HG03280 (cell line): ENCODE measurements around the gene ST6GALNAC4.
"Not testable (repeated sequence)": the region's sequence is repeated elsewhere in the genome, so short reads cannot be mapped to it uniquely, and the experiment has no call there.

Experiments
- ATAC-seq: cut with Tn5 transposase; IDR thresholded peaks from one replicate; pipeline ENCODE4 v1.9.1; 2021; ENCODE audit warnings: mild to moderate bottlenecking, moderate library complexity; ENCODE audit not compliant: unreplicated experiment

Gene ST6GALNAC4

DNA sequence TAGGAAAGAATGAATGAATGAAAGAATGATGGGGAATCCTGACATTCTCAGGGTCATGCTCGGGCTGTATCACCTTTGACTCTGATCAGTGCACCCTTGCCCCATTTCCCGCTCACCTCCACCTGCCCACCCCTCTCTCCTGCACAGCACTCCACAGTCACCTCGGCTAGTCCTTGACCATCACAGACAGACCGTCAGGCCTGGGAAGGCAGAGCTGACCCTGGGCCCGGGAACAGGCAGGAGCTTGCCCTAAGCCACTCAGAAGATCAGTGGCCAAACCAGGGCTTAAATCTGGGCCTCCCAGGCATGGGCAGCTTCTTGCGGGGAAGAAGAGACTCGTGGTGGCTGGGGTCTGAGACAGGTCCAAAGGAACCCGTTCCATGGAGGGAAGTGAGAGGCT lies 21.0 kb downstream of the ST6GALNAC4 start:
- no peak for ATAC-seq

DNA sequence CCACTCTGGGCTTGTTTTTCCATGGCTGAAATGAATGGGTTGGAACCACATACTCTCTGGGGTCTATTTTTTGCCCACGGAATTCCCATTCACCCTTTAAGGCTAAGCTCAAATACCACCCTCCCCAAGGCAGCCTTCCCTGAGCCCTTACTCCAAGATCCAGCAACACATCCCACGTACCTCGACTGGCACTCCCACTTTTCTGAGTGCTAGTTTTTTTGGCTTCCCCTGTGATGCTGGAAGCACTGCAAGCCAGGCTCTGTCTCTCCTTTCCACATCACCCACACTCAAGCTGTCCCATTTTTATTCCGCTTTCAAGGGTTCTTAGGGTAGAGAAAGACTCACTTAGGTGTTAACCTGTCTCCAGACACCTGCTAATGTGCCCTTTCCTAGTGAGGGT lies 23.4 kb downstream of the ST6GALNAC4 start:
- no peak for ATAC-seq

GRCh38 chr9:127892831-127893230 lies 24.0 kb downstream of the ST6GALNAC4 start:
- ATAC-seq = no peak

- ATAC-seq = no peak
These were observed 26.8 kb downstream of the ST6GALNAC4 start for GRCh38 chr9:127890053-127890452.

DNA sequence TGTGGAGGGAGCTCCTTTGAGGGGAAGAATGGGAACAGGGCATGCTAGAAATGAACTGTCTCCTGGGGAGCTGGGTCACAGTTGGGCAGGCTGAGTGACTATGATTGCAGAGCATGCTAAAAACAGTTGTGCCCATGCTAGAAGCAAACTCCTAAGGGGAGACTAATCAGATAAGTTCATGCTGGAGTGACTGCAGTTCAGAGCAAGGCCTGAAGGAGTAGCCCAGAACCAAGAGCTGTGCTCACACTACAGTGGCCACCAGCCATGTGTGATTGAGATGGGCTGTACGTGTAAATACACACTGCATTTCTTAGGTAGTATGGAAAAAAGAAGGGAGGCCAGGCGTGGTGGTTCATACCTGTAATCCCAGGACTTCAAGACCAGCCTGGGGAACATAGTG lies 29.0 kb downstream of the ST6GALNAC4 start:
- no peak for ATAC-seq

DNA sequence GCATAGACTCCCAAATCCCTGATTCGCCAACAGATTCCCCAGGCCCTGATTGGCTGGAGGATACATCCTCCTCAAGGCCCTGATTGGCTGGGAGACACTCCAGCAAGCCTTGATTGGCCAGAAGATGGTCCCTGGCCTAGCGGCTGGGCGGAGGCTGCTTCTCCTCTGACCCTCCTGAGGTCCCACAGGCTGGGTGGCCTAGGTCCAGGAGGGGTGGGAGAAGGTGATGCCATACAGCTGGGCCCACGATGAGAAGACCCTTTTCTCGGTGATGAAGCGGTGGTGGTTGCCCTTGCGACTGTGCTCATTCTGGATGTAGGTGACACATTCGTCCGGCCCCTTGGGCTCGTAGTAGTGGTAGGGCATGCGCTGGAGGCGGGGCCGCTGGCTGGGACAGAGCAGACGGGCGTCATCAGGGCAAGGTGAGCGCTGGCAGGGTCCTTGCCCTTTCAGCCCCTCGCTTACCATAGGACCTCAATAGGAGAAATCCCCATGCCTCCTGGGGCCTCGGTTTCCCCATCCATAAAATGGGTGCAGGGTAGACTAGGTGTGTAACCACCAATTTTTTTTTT lies 30.4 kb downstream of the ST6GALNAC4 start:
- ATAC-seq = no peak

DNA sequence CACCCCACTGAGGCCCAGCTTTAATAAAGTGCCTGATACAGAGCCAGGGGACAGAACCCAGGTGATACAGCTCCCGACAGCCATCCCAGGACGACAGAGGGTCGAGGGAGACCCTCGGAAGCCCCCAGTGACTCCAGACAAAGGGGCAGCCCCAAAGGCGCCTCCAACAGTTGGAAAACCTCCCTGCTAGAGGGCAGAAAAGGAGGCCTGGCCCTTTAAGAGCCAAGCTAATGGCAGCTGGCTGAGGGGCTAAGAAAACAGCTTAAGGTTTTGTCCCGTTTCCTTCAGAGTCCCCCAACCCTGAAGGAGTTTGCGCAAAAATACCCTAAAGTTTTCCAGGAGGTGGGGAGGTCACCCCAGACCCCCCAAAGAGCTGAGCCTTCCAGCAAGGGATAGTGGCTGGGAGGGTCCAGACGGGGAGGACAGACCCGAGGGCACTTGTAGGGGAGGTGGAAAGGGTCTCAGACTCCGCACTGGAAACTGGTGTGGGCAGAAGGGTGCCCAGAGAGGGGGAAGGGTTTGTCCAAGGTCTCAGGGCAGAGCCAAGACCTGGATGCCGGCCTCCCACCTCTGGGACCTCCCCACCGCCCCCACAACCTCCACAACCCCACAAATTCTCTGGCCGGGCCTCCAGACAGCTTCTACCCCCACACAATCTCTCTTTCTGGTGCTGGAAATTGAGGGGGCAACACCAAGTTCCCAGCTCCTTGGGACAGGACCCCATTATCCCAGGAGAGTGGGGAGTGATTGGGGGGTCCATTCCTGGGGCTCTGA lies 31.1 kb downstream of the ST6GALNAC4 start:
- no peak for ATAC-seq

GRCh38 chr9:127884976-127885490 lies 31.8 kb downstream of the ST6GALNAC4 start:
- no peak for ATAC-seq

DNA sequence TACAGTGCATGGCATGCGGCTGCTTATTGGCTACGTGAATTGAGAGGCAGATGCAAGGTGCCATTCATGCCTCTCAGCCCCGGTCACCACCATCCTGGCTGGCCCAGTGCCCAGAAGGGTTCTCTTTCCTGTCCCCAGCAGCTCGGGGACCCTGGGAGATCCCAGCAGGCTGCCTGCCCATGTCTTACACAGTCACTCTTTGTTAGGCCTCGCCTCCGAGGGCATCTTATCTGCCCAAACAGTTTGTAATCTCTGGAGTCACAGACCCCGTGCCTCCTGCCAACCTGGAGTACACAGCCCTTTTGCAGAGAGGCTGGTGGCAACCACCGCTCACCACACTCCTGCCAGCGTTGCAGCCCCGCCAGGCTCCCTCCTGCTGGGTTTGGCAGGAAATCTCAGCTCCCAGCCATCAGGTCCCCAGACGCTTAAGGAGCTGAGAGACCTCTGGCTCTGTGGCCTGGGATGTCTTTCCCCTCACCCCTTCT lies 32.4 kb downstream of the ST6GALNAC4 start:
- ATAC-seq = no peak

GRCh38 chr9:127883959-127884358 lies 32.9 kb downstream of the ST6GALNAC4 start:
- no peak for ATAC-seq

DNA sequence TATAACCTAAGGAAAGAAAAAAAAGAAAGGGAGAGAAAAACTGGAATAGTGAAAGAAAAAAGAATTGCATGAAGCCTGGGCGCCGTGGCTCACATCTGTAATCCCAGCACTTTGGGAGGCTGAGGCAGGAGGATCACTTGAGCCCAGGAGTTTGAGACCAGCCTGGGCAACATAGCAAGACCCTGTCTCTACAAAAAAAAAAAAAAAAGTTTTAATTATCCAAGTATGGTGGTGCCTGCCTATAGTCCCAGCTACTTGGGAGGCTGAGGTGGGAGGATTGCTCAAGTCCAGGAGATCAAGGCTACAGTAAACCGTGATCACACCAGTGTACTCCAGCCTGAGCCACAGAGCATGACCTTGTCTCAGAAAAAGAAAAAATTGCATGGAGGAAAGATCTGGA lies 35.1 kb downstream of the ST6GALNAC4 start:
- not testable (repeated sequence) for ATAC-seq

- no peak for ATAC-seq
These were observed 36.7 kb downstream of the ST6GALNAC4 start for GRCh38 chr9:127880143-127880542.

DNA sequence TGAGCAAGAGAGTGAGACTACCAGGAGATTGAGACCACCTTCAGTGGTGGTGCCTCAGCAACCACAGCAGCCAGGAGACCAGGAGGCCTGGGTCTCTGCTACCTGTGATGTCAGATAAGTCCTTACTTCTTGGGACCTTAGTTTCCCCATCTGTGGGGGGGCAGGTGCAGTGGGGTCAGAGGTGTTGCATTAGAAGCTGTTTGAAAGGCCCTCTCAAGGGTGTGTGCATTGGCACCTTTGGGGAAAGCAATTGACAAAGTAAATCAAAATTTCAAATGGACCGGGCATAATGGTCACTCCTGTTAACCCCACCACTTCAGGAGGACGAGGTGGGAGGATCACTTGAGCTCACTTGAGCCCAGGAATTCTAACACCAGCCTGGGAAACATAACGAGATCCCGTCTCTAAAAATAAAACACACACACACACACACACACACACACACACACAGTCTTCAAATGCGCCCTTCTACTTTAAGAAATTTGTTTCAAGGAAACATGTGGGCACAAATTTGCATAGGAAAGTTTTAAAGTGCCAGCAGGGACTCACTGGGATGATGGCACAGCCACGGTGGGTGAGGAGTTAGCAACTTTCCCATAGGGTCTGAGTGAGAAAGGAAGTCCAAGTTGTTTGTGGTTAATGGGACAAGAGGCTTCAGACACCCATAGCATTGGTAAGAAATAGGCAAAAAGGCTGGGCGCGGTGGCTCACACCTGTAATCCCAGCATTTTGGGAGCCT lies 38.0 kb downstream of the ST6GALNAC4 start:
- ATAC-seq = no peak

DNA sequence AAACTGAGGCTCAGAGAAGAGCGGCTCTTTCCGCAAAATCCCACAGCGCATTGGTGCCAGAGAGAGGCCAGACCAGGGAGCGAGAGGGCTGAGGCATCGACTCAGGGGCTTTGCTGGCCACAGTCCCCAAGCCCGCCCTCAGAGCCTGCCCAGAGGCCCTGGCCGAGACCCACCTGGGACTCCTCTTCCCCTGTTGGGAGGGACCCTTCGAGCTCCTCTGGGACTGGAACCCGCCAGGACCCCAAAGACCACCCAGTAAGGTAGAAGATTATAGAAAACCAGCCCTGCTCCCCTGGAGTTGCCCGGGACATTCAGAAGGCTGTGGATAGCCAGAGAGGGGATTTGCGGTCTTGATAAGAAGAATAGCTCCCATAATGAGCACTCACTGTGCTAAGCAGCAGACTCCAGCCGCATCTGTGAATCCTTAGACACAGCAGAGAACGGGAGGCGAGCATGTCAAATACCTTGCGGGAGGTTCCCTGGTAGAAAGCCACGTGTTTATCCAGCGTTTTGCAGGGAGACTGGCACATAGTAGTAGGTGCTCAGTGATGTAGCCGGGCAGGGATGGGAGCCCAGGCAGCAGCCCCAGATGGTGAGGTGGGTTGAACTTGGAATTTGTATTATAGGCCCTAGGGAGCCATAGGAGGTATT lies 38.7 kb downstream of the ST6GALNAC4 start:
- ATAC-seq = no peak

GRCh38 chr9:127877566-127877998 lies 39.3 kb downstream of the ST6GALNAC4 start, which contains the start of gene AK1:
TSS of gene AK1 (minus strand) at chr9:127877675. CDS start at chr9:127874617, 3,058 bp downstream.
- no peak for ATAC-seq

DNA sequence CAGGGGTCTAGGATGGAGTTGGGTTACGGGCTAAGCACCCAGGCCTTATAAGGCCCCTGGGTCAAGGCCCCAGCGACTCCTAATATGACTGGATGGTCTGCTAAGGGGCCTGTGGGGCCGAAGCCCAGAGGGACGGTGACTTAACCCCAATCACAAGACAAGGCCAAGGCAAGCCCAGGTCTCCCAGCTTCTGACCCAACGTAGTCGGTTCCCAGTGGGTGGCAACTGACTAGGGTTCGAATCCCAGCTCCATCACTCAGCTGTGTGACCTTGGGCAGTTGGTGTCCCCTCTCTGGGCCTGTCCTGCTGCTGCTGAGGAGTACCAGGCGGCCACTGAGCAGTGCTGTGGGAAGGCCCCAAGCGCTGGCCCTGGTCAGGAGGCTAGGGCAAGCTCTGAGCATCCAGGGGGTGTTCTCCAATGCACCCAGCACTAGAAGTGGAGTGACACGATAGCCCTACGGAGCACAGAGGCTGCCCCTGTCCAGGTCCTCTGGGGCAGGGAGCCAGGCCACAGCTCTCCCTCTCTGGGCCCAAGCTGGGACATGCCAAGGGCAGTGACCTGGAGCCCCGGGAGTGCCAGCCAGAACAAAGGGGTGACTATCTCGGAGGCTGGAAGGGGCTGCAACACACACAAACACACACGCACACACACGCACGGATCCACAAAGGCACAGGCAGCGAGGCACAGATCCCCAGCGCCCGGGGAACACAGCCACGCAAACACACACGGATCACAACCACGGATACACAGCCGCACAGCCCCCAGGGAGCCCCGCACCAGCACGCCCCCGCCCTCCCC lies 39.9 kb downstream of the ST6GALNAC4 start:
- ATAC-seq = no peak

DNA sequence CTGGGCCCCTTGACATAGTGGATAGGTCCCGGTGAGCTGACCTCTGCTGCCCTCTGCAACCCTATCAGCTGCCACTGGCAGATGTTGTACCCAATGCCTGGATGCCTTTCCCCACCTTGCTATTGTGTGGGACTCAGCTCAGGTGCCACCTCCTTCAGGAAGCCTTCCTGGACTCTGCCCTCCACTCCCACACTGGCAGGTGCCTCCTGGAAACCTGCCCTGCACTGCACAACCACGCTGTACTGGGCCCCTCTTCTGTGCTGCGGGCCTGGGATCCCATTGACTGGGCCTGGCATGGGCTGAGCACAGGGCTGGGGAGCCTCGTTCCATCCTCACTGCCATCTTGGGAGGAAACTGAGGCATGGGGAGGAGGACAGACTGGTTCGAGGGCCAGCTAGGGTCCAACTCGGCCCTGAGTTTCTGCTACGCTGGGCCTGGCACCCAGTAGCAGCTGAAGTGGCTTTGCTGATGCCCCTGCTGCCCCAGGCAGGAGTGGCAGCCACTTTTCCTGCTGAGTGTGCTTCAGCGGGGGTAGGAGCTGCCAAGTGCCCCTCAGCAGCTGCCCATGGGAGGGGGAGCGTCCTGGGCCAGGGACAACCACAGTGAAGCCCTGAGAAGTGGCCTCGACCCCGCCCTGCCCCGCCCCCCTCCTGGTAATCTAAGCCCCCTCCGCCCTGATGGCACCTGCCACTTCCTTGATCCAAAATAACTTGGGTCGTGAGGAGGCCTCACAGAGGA lies 40.6 kb downstream of the ST6GALNAC4 start:
- no peak for ATAC-seq

GRCh38 chr9:127875306-127875966 lies 41.4 kb downstream of the ST6GALNAC4 start:
- no peak for ATAC-seq
